Activated T-cell treated with anti-CD3 and anti-CD28 coated beads, Interleukin-2, amount 50 U/mL, for 72 hours (primary cell): ENCODE measurements around the gene PLEKHA6. TPM values are rescaled to one million over a fixed set of nuclear protein-coding genes. Genes with fewer than 3 reads are reported as not detected.
A peak's percentile ranks its signal among the peaks of the same experiment; 100 is the strongest.
"Not testable (repeated sequence)": the region's sequence is repeated elsewhere in the genome, so short reads cannot be mapped to it uniquely, and the experiment has no call there.

ENCODE experiments used
- ATAC-seq, 2 donors: fragments of 150-1000 bp; cut with Tn5 transposase; replicated peaks in 1 of 2; 2 replicates each; pipeline ENCODE4 v1.10.0; 2021; ENCODE audit warnings: moderate library complexity in 2 of 2, mild to moderate bottlenecking in 1 of 2
- DNase-seq, 2 donors: peaks; one replicate each; pipeline ENCODE4 v3.0.0; 2021 to 2022; ENCODE audit warnings: mixed read lengths in 1 of 2
- H3K27ac Mint-ChIP-seq: one replicate; pipeline ENCODE4 v1.8.0; 2022; ENCODE audit warnings: mild to moderate bottlenecking, moderate library complexity, mixed read lengths
- H3K27me3 Mint-ChIP-seq: one replicate; pipeline ENCODE4 v1.8.0; 2022; ENCODE audit warnings: low read depth, mixed read lengths
- H3K36me3 Mint-ChIP-seq, 2 donors: one replicate each; pipeline ENCODE4 v1.8.0; 2022; ENCODE audit warnings: mixed read lengths in 2 of 2, mild to moderate bottlenecking in 1 of 2; ENCODE audit not compliant: insufficient read depth in 2 of 2
- H3K4me1 Mint-ChIP-seq: one replicate; pipeline ENCODE4 v1.8.0; 2022; ENCODE audit warnings: low read depth, mixed read lengths
- H3K4me3 Mint-ChIP-seq, 2 donors: one replicate each; pipeline ENCODE4 v1.8.0; 2022; ENCODE audit warnings: mild to moderate bottlenecking in 2 of 2, mixed read lengths in 2 of 2, moderate library complexity in 2 of 2
- H3K9me3 Mint-ChIP-seq, 2 donors: one replicate each; pipeline ENCODE4 v1.8.0; 2022; ENCODE audit warnings: mixed read lengths in 2 of 2
- total RNA-seq, 2 donors: library from RNA; stranded (reverse); gene quantifications; one replicate each; pipeline ENCODE4 v1.2.3, GENCODE V29; 2022

PLEKHA6 gene
- total RNA-seq, 2 donors from 2014 or later: 0.31 to 3.4 TPM

DNA sequence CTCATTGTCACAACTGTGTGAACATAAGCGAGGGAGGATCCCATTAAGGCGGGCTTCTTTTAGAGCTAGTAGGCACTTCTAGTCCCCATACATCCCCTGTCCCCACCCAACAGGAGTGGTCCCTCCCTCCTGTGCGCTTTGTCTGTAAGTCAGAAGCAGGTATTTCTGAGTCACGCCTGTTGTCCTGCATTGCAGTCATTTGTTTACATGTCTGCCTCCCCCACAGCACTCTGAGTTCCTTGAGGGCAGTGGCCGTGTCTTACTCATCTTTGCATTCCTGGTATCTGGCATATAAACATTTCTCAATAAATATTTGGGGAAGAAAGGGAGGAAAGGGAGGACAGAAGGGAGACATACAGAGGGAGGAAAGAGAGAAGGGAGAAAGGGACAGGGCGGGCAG is 40.3 kb downstream of the PLEKHA6 start:
- DNase-seq (no peak), ATAC-seq (no peak)
- peaks cover 54% of the 10 kb centered on the region for H3K4me1 Mint-ChIP-seq
- H3K36me3 Mint-ChIP-seq: no peaks in the 10 kb centered on the region
- no peaks in the 10 kb centered on the region for H3K9me3 Mint-ChIP-seq
- H3K27me3 Mint-ChIP-seq: peaks cover 9% of the 10 kb centered on the region
- no peak overlapping the region for H3K27ac Mint-ChIP-seq
- no peak overlapping the region for H3K4me3 Mint-ChIP-seq

DNA sequence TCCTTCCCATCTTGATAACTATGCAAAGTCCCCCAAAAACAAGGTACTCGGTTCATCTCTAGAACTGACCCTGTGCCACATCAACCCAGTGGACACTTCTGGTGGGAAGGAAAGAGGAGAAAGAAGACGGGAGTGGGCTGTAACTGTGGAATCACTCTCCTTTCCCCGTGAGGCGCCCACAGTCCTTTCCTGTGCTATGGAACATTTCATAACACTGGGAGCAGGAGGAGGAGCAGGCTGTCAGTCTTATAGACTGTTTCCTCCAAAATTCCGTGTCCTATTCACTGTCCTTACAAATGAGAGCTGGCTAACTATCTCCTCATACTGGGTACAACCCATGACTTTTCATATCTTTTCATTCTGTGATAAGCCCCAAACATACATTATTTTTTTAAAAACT is 40.7 kb downstream of the PLEKHA6 start:
- no peaks in the 10 kb centered on the region for H3K36me3 Mint-ChIP-seq
- ATAC-seq (no peak), DNase-seq (no peak)
- peaks cover 7% of the 10 kb centered on the region for H3K27me3 Mint-ChIP-seq
- peaks cover 49% of the 10 kb centered on the region for H3K4me1 Mint-ChIP-seq
- no peaks in the 10 kb centered on the region for H3K9me3 Mint-ChIP-seq
- H3K4me3 Mint-ChIP-seq: no peak overlapping the region
- no peak overlapping the region for H3K27ac Mint-ChIP-seq

DNA sequence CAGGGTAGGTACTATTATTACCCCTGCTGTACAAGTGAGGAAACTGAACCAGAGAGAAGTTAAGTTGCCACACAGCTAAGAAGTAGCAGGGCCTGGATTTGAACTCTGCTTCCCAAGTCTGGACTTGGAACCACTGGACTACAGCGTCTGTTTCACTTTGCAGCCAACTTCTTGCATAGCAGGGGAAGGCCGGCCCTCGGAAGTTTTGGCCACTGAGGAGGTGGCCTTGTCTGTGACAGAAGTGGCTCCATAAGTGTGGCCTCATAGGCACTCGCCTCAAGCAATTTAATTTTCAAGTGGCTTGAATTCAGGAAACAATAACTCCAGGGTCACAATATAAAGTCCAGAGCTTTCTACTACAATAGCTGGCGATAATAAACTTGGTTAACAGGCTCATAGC is 41.4 kb downstream of the PLEKHA6 start:
- H3K4me3 Mint-ChIP-seq: no peak overlapping the region
- peaks cover 42% of the 10 kb centered on the region for H3K4me1 Mint-ChIP-seq
- H3K36me3 Mint-ChIP-seq: no peaks in the 10 kb centered on the region
- H3K9me3 Mint-ChIP-seq: no peaks in the 10 kb centered on the region
- ATAC-seq: no peak
- H3K27ac Mint-ChIP-seq: no peak overlapping the region
- no peak for DNase-seq
- H3K27me3 Mint-ChIP-seq: peaks cover 13% of the 10 kb centered on the region

DNA sequence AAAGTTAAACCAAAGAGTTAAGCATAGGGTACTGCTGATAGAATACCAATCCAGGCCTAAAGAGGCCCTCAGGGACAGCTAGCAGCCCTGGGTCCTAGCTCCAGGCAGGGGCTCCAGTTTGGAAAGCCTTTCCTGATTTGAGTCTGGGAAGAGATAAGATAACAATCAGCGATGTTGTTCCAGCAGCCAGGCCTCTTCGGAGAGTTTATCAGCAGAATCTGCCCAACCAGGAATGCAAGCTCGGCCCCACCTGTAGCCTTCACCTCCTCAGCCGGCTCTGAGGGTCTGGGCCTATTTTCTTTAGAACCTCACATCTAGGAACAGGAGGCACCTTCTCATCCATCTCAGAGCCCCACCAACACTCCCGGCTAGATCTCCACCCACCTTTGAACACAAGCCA is 42.6 kb downstream of the PLEKHA6 start:
- no peak overlapping the region for H3K4me3 Mint-ChIP-seq
- H3K4me1 Mint-ChIP-seq: peaks cover 33% of the 10 kb centered on the region
- ATAC-seq (no peak), DNase-seq (no peak)
- no peaks in the 10 kb centered on the region for H3K9me3 Mint-ChIP-seq
- H3K27ac Mint-ChIP-seq: no peak overlapping the region
- peaks cover 12% of the 10 kb centered on the region for H3K27me3 Mint-ChIP-seq
- no peaks in the 10 kb centered on the region for H3K36me3 Mint-ChIP-seq

DNA sequence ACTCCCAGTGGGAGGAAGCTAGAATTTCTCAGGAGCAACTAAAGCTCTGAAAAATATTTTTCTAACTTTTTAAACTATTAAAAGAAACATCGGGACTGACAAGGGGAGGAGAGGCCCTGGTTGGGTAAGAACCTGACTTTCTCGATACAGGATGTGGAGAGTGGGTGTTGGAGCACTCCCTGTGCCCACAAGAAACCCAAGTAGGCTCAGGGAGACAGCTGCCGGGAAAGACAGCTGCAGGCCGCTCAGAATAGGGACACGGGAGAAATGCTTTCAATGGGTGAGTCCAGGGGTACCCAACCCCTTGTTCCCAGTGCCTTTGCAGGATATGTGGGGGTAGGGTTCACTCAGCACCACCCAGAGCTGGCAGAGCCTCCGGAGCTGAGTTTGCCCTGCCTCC is 43.6 kb downstream of the PLEKHA6 start:
- peaks cover 12% of the 10 kb centered on the region for H3K27me3 Mint-ChIP-seq
- no peaks in the 10 kb centered on the region for H3K9me3 Mint-ChIP-seq
- no peak overlapping the region for H3K4me3 Mint-ChIP-seq
- DNase-seq: no peak
- peaks cover 23% of the 10 kb centered on the region for H3K4me1 Mint-ChIP-seq
- H3K27ac Mint-ChIP-seq: no peak overlapping the region
- no peak for ATAC-seq
- no peaks in the 10 kb centered on the region for H3K36me3 Mint-ChIP-seq

DNA sequence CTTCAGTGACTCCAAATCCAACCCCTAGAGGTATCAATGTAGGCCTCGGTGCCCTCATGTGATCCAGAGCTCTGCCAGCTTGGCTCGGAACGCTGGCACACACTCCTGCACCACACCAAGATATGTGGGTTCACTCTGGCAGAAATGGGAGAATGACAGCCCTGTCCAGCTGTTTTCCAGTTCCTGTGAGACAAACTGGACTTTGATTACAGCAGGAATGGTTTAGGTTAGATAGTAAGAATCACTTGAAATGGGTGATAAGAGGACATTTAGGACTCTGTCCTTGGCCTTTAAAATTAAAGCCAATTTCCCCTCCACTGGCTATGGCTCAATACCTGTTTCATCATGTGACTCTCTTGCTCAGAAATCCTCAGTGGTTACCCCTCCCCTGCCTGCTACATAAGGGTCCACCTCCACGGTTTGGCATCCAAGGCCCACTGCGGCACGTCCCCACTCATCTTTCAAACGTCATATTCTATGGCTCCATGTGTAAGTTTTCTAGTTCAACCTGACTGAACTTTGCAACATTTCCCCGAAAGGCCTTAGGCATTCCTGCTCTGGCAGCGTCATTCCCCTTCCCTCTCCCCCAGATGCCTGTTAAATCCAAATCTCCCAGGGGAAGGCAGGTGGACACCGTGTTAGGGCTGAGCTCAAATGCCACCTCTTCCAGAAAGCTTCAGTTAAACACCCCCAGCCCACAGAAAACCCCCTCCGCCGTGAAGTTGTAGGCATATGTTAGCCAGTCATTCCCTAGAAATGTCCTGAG is 44.7 kb downstream of the PLEKHA6 start:
- Mint-ChIP-seq H3K27me3 (peaks cover 20% of the 10 kb centered on the region), H3K4me1 (peaks cover 12% of the 10 kb centered on the region), H3K36me3 (no peaks in the 10 kb centered on the region), H3K4me3 (no peak overlapping the region), H3K9me3 (no peaks in the 10 kb centered on the region), H3K27ac (no peak overlapping the region)
- DNase-seq (no peak), ATAC-seq (no peak)

DNA sequence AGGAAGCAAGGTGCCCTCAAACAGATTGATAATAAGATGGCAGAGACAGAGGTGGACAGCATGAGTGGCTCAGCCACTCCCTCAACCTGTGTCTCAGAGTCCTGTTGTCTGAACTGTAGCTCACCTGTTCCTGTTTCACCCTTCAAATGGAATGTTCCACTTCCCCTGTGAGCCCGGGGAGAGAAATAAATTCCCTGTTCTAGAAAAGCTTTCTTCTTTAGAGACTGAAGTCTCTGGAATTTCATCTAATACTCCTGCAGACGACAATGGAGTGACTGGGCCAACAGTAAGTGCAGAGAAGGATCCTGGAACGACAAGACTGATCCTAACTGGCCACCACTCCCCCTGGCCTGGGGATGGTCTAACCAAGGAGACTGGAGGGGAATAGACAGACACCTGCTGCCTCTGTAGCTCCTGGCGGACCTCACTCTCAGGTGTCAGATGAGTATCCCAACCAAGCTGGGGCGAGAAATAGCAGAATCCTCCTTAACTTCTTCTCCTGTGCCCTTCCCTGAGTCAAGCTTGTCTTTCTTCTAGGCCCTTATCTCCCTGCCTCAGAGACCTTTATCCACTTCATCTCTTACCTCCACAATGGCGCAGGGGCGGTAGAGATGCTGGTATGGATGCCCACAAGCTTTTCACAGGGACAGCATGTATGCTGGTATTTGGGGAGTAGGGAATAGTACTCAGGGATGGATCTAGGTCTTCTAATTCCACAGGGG is 45.4 kb downstream of the PLEKHA6 start:
- H3K36me3 Mint-ChIP-seq: no peaks in the 10 kb centered on the region
- peaks cover 4% of the 10 kb centered on the region for H3K4me1 Mint-ChIP-seq
- H3K9me3 Mint-ChIP-seq: no peaks in the 10 kb centered on the region
- H3K4me3 Mint-ChIP-seq: peak overlapping the region in 1 of 2 donors; percentile 74
- peak overlapping the region; percentile 14 for H3K27ac Mint-ChIP-seq
- DNase-seq (peak in 1 of 2 donors; percentile 11), ATAC-seq (peak in 1 of 2 donors; percentile 71)
- H3K27me3 Mint-ChIP-seq: peaks cover 23% of the 10 kb centered on the region

DNA sequence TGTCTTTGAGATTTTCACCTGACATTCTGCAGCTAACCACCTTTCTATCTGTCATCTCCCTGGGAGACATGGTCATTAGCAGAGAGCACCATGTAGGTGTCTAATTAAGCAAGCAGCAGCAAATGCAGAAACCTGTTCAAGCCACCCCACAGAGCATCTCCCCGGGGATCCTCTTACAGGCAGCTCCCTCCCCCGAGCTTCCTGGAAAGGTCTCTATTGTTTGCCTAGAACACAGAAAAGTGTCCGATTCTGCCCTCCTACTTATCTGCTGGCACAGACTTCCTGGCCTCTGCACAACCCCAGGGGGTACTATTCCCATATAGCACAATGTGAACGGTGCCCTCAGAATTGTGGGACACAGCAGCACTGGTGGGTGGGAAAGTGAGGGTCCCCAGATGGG is 46.1 kb downstream of the PLEKHA6 start:
- no peak for DNase-seq
- Mint-ChIP-seq H3K27ac (no peak overlapping the region), H3K9me3 (no peaks in the 10 kb centered on the region), H3K4me1 (no peaks in the 10 kb centered on the region), H3K27me3 (peaks cover 23% of the 10 kb centered on the region), H3K36me3 (no peaks in the 10 kb centered on the region), H3K4me3 (peak overlapping the region in 1 of 2 donors; percentile 74)
- ATAC-seq: peak in 1 of 2 donors; percentile 18

DNA sequence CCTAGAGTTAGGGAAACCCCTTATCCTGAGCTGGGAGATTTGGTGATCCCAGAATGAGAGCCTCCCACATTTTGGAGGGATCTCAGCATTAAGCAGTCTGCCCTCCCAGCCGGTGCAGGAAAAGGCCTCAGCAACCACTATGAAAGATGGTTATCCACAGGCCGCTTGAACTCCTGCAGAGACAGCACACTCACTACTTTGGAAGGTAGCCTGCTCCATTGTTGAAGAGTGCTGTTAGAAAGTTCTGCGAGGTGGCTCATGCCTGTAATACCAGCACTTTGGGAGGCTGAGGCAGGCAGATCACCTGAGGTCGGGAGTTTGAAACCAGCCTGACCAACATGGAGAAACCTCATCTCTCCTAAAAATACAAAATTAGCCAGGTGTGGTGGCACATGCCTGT is 48.8 kb downstream of the PLEKHA6 start:
- not testable (repeated sequence) for ATAC-seq

DNA sequence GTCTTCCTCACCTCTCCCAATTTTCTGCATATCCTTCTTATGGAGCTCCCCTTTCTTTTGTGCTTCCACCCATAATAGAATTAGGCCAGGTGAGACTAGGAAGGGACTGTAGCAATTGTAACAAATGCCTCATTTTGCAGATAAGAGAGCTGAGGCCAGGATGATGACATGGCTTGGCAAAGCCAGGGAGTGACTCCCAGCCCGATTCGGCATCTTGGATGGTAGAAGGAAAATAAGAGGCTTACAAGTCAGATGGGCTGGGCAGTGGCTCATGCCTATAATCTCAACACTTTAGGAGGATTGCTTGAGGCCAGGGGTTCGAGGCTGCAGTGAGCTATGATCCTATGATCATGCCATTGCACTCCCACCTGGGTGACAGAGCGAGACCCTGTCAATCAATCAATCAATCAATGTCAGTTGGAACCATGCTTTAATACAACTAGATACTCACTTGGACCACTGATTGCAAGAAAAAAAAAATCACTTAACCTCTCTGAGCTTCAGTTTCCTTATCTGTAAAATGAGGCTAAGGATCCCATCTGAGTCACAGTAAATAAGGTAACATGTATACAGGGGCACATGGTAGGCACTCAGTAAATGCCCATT is 51.6 kb downstream of the PLEKHA6 start:
- ATAC-seq: no peak
- no peak for DNase-seq
- Mint-ChIP-seq H3K36me3 (no peaks in the 10 kb centered on the region), H3K4me3 (no peak overlapping the region), H3K4me1 (no peaks in the 10 kb centered on the region), H3K27me3 (peaks cover 49% of the 10 kb centered on the region), H3K9me3 (no peaks in the 10 kb centered on the region), H3K27ac (no peak overlapping the region)

More for the DNA sequence above, 48.8 kb downstream of the PLEKHA6 start:
- not testable (repeated sequence) for H3K27ac Mint-ChIP-seq, H3K4me3 Mint-ChIP-seq, DNase-seq, H3K36me3 Mint-ChIP-seq, H3K9me3 Mint-ChIP-seq, H3K4me1 Mint-ChIP-seq
- H3K27me3 Mint-ChIP-seq: peaks cover 45% of the 10 kb centered on the region

DNA sequence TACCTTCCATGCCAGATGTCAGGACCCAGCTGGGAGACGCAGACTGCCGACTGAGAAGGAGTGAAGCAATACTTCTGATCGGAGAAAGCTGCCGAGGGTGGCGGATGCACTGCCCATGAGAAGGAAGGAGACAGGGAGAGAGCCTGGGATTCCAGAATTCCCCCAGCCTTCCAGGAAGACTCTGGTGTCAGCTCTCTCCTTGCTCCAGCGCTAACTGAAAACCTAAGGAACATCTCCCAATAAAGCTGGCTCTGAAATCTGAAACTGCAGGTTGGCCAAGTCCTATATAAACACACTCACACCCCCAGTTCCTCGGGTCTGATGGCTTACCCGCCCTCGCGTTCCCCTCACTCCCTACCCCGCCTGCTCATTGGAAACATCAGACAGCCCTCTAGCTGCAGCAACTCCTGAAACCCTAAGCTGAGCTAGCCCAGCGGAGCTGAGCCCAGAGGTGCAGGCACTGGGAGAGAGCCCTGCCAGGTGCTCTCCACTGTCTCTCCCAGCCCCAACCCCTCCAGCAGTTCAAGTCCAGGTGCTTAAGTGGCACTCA is 52.3 kb downstream of the PLEKHA6 start:
- Mint-ChIP-seq H3K4me1 (no peaks in the 10 kb centered on the region), H3K9me3 (no peaks in the 10 kb centered on the region), H3K4me3 (no peak overlapping the region), H3K36me3 (no peaks in the 10 kb centered on the region), H3K27me3 (peaks cover 44% of the 10 kb centered on the region), H3K27ac (no peak overlapping the region)
- ATAC-seq (no peak), DNase-seq (no peak)

DNA sequence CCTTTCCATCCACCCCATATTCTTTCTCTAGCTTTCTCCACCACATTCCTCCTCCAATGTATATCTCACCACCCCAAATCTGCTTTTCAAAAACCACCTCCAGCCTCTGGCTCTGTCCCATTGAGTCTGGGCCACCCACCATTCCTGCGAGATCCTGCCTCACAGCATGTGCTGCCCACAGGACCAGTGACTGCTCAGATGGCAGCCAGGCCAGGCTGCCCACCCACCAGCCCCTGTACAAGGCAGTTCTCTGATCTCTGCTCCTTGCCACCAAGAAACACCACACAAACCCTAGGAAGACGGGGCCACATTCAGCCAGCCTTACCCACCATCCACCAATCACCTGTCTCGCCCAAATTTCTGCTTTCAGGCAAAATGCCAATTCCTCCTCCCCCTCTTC is 53.7 kb downstream of the PLEKHA6 start:
- no peak for DNase-seq
- no peak overlapping the region for H3K4me3 Mint-ChIP-seq

DNA sequence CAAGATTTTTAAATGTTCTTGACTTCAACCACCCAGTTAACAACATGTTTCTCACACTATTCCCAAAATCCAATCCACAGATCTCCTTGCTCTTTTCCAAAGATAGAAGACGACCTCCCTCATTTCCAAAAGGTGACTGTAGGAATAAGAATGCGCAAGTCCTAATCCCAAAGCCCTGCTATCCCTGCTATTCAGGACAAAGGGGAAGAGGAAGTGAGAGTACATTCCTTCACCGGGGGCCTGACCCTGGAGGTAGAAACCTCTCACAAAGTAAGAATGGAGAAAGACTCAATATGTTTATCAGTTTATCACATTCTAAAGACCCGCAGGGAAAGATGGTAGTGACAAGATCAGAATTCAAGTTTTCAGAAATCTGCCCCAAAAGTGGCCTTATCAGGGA is 55.7 kb downstream of the PLEKHA6 start:
- no peak for ATAC-seq
- no peak overlapping the region for H3K4me3 Mint-ChIP-seq
- no peak overlapping the region for H3K27ac Mint-ChIP-seq
- no peaks in the 10 kb centered on the region for H3K36me3 Mint-ChIP-seq
- no peaks in the 10 kb centered on the region for H3K4me1 Mint-ChIP-seq
- peaks cover 41% of the 10 kb centered on the region for H3K27me3 Mint-ChIP-seq
- DNase-seq: no peak
- no peaks in the 10 kb centered on the region for H3K9me3 Mint-ChIP-seq

More for the DNA sequence above, 53.7 kb downstream of the PLEKHA6 start:
- H3K36me3 Mint-ChIP-seq: no peaks in the 10 kb centered on the region
- no peak for ATAC-seq
- H3K9me3 Mint-ChIP-seq: no peaks in the 10 kb centered on the region
- H3K27ac Mint-ChIP-seq: no peak overlapping the region
- no peaks in the 10 kb centered on the region for H3K4me1 Mint-ChIP-seq
- H3K27me3 Mint-ChIP-seq: peaks cover 45% of the 10 kb centered on the region
